Uterus (tissue), 4 donors: ENCODE results near the gene MUC5AC. TPM values are rescaled to one million over a fixed set of nuclear protein-coding genes. Genes with fewer than 3 reads are reported as not detected.
A peak's percentile ranks its signal among the peaks of the same experiment; 100 is the strongest.

ENCODE experiments used
- DNase-seq, 2 donors: peaks; one replicate each; pipeline ENCODE4 v3.0.0-alpha.2; 2019 to 2020
- H3K27ac ChIP-seq, 2 donors: fragments of 200-600 bp; sonication (generic); 1 replicate in 1 of 2; 2 replicates in 1 of 2; pipeline ENCODE4 v1.5.1; 2016 to 2018
- H3K27me3 ChIP-seq, 2 donors: fragments of 200-600 bp; sonication (generic); one replicate each; pipeline ENCODE4 v1.5.1; 2018 to 2019; ENCODE audit warnings: control low read depth in 1 of 2
- H3K36me3 ChIP-seq, 2 donors: fragments of 200-600 bp; sonication (generic); one replicate each; pipeline ENCODE4 v1.5.1; 2019; ENCODE audit warnings: control low read depth in 1 of 2
- H3K4me1 ChIP-seq, 2 donors: fragments of 200-600 bp; sonication (generic); one replicate each; pipeline ENCODE4 v1.5.1; 2018 to 2019; ENCODE audit warnings: control low read depth in 1 of 2
- H3K4me3 ChIP-seq, 2 donors: fragments of 200-600 bp; sonication (generic); 1 replicate in 1 of 2; 2 replicates in 1 of 2; pipeline ENCODE4 v1.5.1; 2018 to 2019; ENCODE audit warnings: mild to moderate bottlenecking in 1 of 2
- H3K9me3 ChIP-seq, 2 donors: fragments of 200-600 bp; sonication (generic); one replicate each; pipeline ENCODE4 v1.5.1; 2019; ENCODE audit warnings: control low read depth in 1 of 2
- POLR2A ChIP-seq, 2 donors: fragments of 450-650 bp; IDR thresholded peaks; one replicate each; pipeline ENCODE4 v1.6.1; 2016; ENCODE audit warnings: antibody characterized with exemption in 2 of 2, mild to moderate bottlenecking in 1 of 2, moderate library complexity in 1 of 2
- intact Hi-C: fragments of 100-400 bp; cut with DNase I; formaldehyde crosslinking; loops from one replicate; pipeline ENCODE4 v1.15.1; 2023; ENCODE audit warnings: low total_unique reads
- total RNA-seq, 4 donors: library from RNA; depleted of rRNA in 3 of 4; stranded (reverse); fragments of >200 nt in 3 of 4; gene quantifications; one replicate each; pipeline versions ENCODE4 v1.1.0 to v1.2.4, GENCODE V29; 2014 to 2023
- TF ChIP-seq, protein P1 (sequence below), 4 experiments: fragments of 200-600 bp in 2 of 4; fragments of 450-650 bp in 2 of 4; sonication (generic) in 2 of 4; IDR thresholded peaks; one replicate each; pipeline ENCODE4 v1.5.1; 2016 to 2019; ENCODE audit warnings: antibody characterized with exemption in 4 of 4, mild to moderate bottlenecking in 2 of 4, moderate library complexity in 1 of 4
- donor health status: DM: yes; HTN: yes; CAD: no.

Gene MUC5AC
- total RNA-seq, 4 donors from 2014 or later, result under 0.01 TPM; not detected in 3

DNA sequence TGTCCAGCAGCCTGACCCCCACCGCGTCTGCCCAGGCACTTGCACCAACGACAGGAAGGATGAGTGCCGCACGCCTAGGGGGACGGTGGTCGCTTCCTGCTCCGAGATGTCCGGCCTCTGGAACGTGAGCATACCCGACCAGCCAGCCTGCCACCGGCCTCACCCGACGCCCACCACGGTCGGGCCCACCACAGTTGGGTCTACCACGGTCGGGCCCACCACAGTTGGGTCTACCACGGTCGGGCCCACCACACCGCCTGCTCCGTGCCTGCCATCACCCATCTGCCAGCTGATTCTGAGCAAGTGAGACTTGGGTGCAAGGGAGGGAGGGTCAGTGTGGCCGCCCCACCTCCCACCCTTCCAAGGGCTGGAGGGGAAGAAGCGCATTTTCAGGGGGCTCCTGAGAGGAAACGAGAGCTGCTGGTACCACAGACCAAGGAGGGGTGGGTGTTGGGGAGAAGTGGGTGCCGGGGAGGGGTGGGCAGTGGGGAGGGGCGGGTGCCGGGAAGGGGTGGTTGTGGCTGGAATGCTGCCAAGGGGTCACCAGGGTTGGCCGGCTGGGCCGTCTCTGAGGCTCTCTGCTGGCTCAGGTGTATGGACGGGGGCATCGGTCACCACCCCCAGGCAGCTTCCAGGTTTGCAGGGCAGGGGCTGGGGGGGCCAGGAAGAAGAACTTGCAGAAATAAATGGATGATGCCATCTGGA is 37.4 kb downstream of the MUC5AC start:
- Histone ChIP-seq H3K36me3 (no peaks in the 10 kb centered on the region), H3K27ac (no peak overlapping the region), H3K9me3 (no peaks in the 10 kb centered on the region), H3K4me3 (no peak overlapping the region), H3K27me3 (peaks cover 0 to 19% of the 10 kb centered on the region in 2 donors), H3K4me1 (no peaks in the 10 kb centered on the region)
- TF ChIP-seq, protein P1, sequence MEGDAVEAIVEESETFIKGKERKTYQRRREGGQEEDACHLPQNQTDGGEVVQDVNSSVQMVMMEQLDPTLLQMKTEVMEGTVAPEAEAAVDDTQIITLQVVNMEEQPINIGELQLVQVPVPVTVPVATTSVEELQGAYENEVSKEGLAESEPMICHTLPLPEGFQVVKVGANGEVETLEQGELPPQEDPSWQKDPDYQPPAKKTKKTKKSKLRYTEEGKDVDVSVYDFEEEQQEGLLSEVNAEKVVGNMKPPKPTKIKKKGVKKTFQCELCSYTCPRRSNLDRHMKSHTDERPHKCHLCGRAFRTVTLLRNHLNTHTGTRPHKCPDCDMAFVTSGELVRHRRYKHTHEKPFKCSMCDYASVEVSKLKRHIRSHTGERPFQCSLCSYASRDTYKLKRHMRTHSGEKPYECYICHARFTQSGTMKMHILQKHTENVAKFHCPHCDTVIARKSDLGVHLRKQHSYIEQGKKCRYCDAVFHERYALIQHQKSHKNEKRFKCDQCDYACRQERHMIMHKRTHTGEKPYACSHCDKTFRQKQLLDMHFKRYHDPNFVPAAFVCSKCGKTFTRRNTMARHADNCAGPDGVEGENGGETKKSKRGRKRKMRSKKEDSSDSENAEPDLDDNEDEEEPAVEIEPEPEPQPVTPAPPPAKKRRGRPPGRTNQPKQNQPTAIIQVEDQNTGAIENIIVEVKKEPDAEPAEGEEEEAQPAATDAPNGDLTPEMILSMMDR (IDR thresholded peaks at IDR 0.05), result no peak
- intact Hi-C loops, result no loop called here
- DNase-seq, result peak; percentile 10 to 11

DNA sequence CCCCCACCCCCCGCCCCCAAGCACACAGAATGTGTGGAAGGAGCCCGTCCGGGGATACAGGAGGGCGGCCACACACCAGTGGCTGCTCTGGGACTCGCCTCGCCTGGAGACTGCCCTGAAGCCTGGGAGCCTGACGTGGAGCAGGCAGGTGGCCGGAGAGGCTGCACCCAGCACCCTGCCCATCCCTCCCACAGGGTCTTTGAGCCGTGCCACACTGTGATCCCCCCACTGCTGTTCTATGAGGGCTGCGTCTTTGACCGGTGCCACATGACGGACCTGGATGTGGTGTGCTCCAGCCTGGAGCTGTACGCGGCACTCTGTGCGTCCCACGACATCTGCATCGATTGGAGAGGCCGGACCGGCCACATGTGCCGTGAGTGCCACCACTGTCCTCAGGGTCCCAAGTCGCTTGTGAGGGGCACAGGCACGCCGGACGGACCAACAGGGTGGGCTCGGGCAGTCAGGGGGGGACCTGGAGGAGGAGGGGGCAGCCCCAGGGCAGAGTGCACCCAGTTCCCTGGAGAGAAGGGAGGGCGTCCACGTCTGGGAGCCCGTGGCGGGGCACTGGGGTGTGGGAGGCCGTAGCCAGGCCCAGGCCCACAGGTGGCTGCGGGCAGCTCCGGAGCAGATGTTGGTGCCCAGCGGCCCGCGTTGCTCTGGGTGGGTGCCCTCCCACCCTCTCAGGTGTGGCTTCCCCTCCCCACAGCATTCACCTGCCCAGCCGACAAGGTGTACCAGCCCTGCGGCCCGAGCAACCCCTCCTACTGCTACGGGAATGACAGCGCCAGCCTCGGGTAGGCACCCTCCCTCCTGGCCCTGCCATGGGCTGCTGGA is 38.1 kb downstream of the MUC5AC start:
- peaks cover 0 to 19% of the 10 kb centered on the region in 2 donors for H3K27me3 ChIP-seq
- H3K36me3 ChIP-seq, result no peaks in the 10 kb centered on the region
- H3K4me3 ChIP-seq, result no peak overlapping the region
- peak; percentile 8 to 9 for DNase-seq
- H3K9me3 ChIP-seq, result no peaks in the 10 kb centered on the region
- H3K27ac ChIP-seq, result no peak overlapping the region
- intact Hi-C loops, result no loop called here
- TF ChIP-seq, protein P1 (IDR thresholded peaks at IDR 0.05), result no peak
- TF ChIP-seq POLR2A (IDR thresholded peaks at IDR 0.05), result no peak
- H3K4me1 ChIP-seq, result no peaks in the 10 kb centered on the region

DNA sequence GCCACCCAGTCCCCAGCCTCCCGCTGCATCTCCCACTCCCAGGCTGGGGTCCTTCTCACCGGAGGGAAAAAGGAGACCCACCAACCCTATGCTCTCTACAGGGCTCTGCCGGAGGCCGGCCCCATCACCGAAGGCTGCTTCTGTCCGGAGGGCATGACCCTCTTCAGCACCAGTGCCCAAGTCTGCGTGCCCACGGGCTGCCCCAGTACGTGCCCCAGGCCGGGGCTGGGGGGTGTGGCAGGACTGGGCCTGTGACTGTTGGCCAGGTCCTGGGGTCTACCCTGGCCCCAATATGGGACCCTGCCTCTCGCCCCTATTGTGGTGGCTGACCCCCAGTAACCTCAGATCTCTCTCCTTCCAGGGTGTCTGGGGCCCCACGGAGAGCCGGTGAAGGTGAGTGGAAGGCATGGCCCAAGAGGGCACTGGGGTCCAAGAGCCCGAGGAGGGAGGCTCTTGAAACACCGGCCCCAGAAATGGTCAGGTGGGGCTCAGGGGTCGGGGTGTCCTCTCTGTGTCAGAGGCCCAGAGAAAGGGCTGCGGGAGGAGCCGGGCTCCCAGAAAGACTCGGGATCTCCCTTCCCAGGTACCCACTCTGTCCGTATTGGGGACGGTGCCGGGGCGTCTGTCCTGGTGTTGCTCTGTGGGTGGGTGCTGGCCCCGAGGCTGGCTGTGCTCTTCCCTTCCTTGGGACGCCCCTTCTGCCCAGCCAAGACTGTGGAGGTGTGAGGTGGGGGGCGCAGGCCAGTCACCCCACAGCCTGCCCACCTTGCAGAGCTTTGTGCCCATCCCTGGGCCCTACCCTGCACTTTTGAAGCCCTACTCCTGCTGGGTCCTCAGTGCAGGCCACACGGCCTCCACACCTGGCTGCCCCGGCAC is 39.0 kb downstream of the MUC5AC start:
- no peak overlapping the region for H3K4me3 ChIP-seq
- no peak overlapping the region for H3K27ac ChIP-seq
- DNase-seq, result peak; percentile 6 to 7
- intact Hi-C loops, result no loop called here
- no peaks in the 10 kb centered on the region for H3K9me3 ChIP-seq
- H3K4me1 ChIP-seq, result no peaks in the 10 kb centered on the region
- H3K27me3 ChIP-seq, result peaks cover 0 to 19% of the 10 kb centered on the region in 2 donors
- no peak for TF ChIP-seq POLR2A (IDR thresholded peaks at IDR 0.05)
- TF ChIP-seq, protein P1 (IDR thresholded peaks at IDR 0.05), result no peak
- no peaks in the 10 kb centered on the region for H3K36me3 ChIP-seq

DNA sequence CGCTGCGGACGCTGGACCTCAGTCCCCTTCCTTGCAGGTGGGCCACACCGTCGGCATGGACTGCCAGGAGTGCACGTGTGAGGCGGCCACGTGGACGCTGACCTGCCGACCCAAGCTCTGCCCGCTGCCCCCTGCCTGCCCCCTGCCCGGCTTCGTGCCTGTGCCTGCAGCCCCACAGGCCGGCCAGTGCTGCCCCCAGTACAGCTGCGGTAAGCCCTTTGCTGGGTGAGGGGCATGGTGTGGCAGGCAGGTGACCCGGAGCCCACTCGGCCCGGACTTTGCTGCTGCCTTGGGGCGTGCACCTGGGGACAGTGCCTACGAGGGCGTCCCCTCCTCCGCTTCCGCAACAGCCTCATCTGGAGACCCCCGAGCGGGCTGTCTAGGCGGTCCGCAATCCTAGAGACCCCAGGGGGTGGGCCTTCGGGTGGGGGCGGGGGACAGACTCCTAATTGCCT is 39.7 kb downstream of the MUC5AC start:
- TF ChIP-seq, protein P1 (IDR thresholded peaks at IDR 0.05), result no peak
- TF ChIP-seq POLR2A (IDR thresholded peaks at IDR 0.05), result no peak
- intact Hi-C loops, result no loop called here
- Histone ChIP-seq H3K27me3 (peaks cover 0 to 19% of the 10 kb centered on the region in 2 donors), H3K36me3 (no peaks in the 10 kb centered on the region), H3K27ac (no peak overlapping the region), H3K4me3 (no peak overlapping the region), H3K4me1 (no peaks in the 10 kb centered on the region), H3K9me3 (no peaks in the 10 kb centered on the region)
- peak; percentile 2 to 9 for DNase-seq
